ENCODE measurements around the gene CCS.

The CCS gene

DNA sequence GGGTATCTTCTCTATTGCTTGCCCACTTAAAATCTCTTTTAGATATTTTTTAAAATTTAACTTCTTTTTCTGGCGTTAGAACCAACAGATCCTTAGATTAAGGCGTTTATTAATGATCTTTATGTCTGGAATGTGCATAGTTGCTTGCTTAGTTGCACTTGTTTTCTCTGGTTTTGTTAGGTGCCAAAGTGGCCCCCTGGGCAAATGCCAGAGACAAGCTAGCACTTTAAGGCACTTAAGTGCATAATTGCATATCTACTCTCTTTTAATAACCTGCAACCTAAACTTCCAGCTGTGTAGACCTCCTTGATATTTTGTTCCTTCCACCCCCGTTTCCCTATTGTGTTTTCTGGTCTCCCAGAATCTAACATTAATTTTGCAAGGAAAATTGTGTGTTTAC is 48.8 kb downstream of the CCS start:
- TF ChIP-seq, protein P1, sequence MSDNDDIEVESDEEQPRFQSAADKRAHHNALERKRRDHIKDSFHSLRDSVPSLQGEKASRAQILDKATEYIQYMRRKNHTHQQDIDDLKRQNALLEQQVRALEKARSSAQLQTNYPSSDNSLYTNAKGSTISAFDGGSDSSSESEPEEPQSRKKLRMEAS (IDR thresholded peaks at IDR 0.05), result no peak
- no peak for TF ChIP-seq YY1 (IDR thresholded peaks at IDR 0.05; ENCODE audit: low read depth)
- TF ChIP-seq TEAD4 (IDR thresholded peaks at IDR 0.05), result no peak
- no peak for TF ChIP-seq CREB1 (IDR thresholded peaks at IDR 0.05; ENCODE audit: low read depth)
- no peak for TF ChIP-seq USF1 (IDR thresholded peaks at IDR 0.05)
- TF ChIP-seq TCF12 (IDR thresholded peaks at IDR 0.05; ENCODE audit: low read depth), result no peak
- TF ChIP-seq FOXM1 (IDR thresholded peaks at IDR 0.05; ENCODE audit: borderline replicate concordance, low read depth), result no peak
- TF ChIP-seq TAF1 (IDR thresholded peaks at IDR 0.05; ENCODE audit: low read depth), result no peak
- no peak for TF ChIP-seq NFIC (IDR thresholded peaks at IDR 0.05)
- TF ChIP-seq RAD21 (IDR thresholded peaks at IDR 0.05; ENCODE audit: low read depth), result no peak

DNA sequence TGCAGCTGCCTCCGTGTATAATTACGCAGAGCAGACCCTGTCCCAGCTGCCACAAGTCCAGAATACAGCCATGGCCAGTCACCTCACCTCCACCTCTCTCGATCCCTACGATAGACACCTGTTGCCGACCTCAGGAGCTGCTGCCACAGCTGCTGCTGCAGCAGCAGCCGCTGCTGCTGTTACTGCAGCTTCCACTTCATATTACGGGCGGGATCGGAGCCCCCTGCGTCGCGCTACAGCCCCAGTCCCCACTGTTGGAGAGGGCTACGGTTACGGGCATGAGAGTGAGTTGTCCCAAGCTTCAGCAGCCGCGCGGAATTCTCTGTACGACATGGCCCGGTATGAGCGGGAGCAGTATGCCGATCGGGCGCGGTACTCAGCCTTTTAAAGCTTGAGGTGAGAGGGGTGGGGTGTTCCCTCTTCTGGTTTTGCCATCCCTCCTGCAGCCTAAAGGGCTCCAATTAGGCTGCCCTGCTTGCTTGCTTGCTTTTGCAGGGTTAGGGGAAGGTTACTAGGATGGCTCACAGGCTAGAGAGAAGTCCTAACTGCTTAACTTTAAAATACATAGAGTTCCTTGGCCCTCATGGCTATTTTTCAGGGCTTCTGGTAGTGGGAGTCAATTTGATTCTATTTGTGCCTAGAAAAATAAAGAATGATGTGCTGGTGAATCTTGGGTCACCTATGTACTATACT is 50.9 kb downstream of the CCS start:
- TF ChIP-seq USF1 (IDR thresholded peaks at IDR 0.05) (no peak), CEBPB (IDR thresholded peaks at IDR 0.05) (no peak), EP300 (IDR thresholded peaks at IDR 0.05; ENCODE audit: borderline replicate concordance) (no peak), CREB1 (IDR thresholded peaks at IDR 0.05; ENCODE audit: low read depth) (no peak), EGR1 (IDR thresholded peaks at IDR 0.05) (no peak), TAF1 (IDR thresholded peaks at IDR 0.05; ENCODE audit: low read depth) (no peak), ZBTB7A (IDR thresholded peaks at IDR 0.05; ENCODE audit: low read depth) (no peak), FOXM1 (IDR thresholded peaks at IDR 0.05; ENCODE audit: borderline replicate concordance, low read depth) (no peak), NFIC (IDR thresholded peaks at IDR 0.05) (no peak), RAD21 (IDR thresholded peaks at IDR 0.05; ENCODE audit: low read depth) (no peak), YY1 (IDR thresholded peaks at IDR 0.05; ENCODE audit: low read depth) (no peak), TEAD4 (IDR thresholded peaks at IDR 0.05) (no peak), TCF12 (IDR thresholded peaks at IDR 0.05; ENCODE audit: low read depth) (no peak)
- TF ChIP-seq, protein P2, sequence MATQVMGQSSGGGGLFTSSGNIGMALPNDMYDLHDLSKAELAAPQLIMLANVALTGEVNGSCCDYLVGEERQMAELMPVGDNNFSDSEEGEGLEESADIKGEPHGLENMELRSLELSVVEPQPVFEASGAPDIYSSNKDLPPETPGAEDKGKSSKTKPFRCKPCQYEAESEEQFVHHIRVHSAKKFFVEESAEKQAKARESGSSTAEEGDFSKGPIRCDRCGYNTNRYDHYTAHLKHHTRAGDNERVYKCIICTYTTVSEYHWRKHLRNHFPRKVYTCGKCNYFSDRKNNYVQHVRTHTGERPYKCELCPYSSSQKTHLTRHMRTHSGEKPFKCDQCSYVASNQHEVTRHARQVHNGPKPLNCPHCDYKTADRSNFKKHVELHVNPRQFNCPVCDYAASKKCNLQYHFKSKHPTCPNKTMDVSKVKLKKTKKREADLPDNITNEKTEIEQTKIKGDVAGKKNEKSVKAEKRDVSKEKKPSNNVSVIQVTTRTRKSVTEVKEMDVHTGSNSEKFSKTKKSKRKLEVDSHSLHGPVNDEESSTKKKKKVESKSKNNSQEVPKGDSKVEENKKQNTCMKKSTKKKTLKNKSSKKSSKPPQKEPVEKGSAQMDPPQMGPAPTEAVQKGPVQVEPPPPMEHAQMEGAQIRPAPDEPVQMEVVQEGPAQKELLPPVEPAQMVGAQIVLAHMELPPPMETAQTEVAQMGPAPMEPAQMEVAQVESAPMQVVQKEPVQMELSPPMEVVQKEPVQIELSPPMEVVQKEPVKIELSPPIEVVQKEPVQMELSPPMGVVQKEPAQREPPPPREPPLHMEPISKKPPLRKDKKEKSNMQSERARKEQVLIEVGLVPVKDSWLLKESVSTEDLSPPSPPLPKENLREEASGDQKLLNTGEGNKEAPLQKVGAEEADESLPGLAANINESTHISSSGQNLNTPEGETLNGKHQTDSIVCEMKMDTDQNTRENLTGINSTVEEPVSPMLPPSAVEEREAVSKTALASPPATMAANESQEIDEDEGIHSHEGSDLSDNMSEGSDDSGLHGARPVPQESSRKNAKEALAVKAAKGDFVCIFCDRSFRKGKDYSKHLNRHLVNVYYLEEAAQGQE (IDR thresholded peaks at IDR 0.05; ENCODE audit: low read depth), result no peak
- TF ChIP-seq, protein P1 (IDR thresholded peaks at IDR 0.05), result no peak

- TF ChIP-seq EP300 (IDR thresholded peaks at IDR 0.05; ENCODE audit: borderline replicate concordance), result no peak
- TF ChIP-seq YY1 (IDR thresholded peaks at IDR 0.05; ENCODE audit: low read depth), result no peak
- no peak for TF ChIP-seq TCF12 (IDR thresholded peaks at IDR 0.05; ENCODE audit: low read depth)
- TF ChIP-seq TAF1 (IDR thresholded peaks at IDR 0.05; ENCODE audit: low read depth), result no peak
- no peak for TF ChIP-seq ZBTB7A (IDR thresholded peaks at IDR 0.05; ENCODE audit: low read depth)
- no peak for TF ChIP-seq RAD21 (IDR thresholded peaks at IDR 0.05; ENCODE audit: low read depth)
- TF ChIP-seq NFIC (IDR thresholded peaks at IDR 0.05), result no peak
- TF ChIP-seq, protein P1 (IDR thresholded peaks at IDR 0.05), result no peak
- TF ChIP-seq TEAD4 (IDR thresholded peaks at IDR 0.05), result no peak
- no peak for TF ChIP-seq CEBPB (IDR thresholded peaks at IDR 0.05)
- TF ChIP-seq, protein P2 (IDR thresholded peaks at IDR 0.05; ENCODE audit: low read depth), result no peak
- TF ChIP-seq FOXM1 (IDR thresholded peaks at IDR 0.05; ENCODE audit: borderline replicate concordance, low read depth), result no peak
- no peak for TF ChIP-seq EGR1 (IDR thresholded peaks at IDR 0.05)
- TF ChIP-seq USF1 (IDR thresholded peaks at IDR 0.05), result no peak
- no peak for TF ChIP-seq CREB1 (IDR thresholded peaks at IDR 0.05; ENCODE audit: low read depth)
These were observed 53.8 kb downstream of the CCS start for GRCh38 chr11:66646828-66647227.

DNA sequence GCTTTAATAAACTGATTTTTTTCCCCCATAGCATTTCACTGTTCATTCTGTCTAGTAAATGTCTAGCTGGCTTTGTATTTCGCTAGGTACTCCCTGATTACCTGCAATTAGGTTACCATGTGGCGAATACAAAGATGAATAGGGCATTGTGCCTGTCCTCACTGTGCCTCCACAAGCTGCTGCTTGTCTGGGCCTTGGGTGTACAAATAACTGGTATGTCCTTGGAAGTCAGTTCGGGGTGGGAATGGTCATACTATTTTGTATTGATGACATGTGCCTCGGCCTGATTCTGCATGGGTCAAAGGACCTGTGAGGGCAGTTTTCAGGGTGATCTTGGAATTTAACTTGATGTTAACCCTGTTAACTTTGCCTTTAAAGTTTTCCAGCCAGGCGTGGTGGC is 56.9 kb downstream of the CCS start:
- TF ChIP-seq USF1 (IDR thresholded peaks at IDR 0.05), result no peak

- no peak for TF ChIP-seq YY1 (IDR thresholded peaks at IDR 0.05; ENCODE audit: low read depth)
- no peak for TF ChIP-seq USF1 (IDR thresholded peaks at IDR 0.05)
- TF ChIP-seq CREB1 (IDR thresholded peaks at IDR 0.05; ENCODE audit: low read depth), result no peak
- TF ChIP-seq, protein P1 (IDR thresholded peaks at IDR 0.05), result no peak
- no peak for TF ChIP-seq NFIC (IDR thresholded peaks at IDR 0.05)
- no peak for TF ChIP-seq EGR1 (IDR thresholded peaks at IDR 0.05)
- TF ChIP-seq ZBTB7A (IDR thresholded peaks at IDR 0.05; ENCODE audit: low read depth), result no peak
- no peak for TF ChIP-seq TCF12 (IDR thresholded peaks at IDR 0.05; ENCODE audit: low read depth)
- TF ChIP-seq EP300 (IDR thresholded peaks at IDR 0.05; ENCODE audit: borderline replicate concordance), result no peak
- no peak for TF ChIP-seq RAD21 (IDR thresholded peaks at IDR 0.05; ENCODE audit: low read depth)
- no peak for TF ChIP-seq CEBPB (IDR thresholded peaks at IDR 0.05)
- TF ChIP-seq TAF1 (IDR thresholded peaks at IDR 0.05; ENCODE audit: low read depth), result no peak
- TF ChIP-seq, protein P2 (IDR thresholded peaks at IDR 0.05; ENCODE audit: low read depth), result no peak
These were observed 58.0 kb downstream of the CCS start for GRCh38 chr11:66651016-66651415.
